EH (cell line): ENCODE results near the gene BBS7.

Source experiments
- DNase-seq: peaks from one replicate; pipeline ENCODE4 v3.0.0-alpha.2; 2015; ENCODE audit warnings: low read depth

Gene BBS7, protein sequence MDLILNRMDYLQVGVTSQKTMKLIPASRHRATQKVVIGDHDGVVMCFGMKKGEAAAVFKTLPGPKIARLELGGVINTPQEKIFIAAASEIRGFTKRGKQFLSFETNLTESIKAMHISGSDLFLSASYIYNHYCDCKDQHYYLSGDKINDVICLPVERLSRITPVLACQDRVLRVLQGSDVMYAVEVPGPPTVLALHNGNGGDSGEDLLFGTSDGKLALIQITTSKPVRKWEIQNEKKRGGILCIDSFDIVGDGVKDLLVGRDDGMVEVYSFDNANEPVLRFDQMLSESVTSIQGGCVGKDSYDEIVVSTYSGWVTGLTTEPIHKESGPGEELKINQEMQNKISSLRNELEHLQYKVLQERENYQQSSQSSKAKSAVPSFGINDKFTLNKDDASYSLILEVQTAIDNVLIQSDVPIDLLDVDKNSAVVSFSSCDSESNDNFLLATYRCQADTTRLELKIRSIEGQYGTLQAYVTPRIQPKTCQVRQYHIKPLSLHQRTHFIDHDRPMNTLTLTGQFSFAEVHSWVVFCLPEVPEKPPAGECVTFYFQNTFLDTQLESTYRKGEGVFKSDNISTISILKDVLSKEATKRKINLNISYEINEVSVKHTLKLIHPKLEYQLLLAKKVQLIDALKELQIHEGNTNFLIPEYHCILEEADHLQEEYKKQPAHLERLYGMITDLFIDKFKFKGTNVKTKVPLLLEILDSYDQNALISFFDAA

DNA sequence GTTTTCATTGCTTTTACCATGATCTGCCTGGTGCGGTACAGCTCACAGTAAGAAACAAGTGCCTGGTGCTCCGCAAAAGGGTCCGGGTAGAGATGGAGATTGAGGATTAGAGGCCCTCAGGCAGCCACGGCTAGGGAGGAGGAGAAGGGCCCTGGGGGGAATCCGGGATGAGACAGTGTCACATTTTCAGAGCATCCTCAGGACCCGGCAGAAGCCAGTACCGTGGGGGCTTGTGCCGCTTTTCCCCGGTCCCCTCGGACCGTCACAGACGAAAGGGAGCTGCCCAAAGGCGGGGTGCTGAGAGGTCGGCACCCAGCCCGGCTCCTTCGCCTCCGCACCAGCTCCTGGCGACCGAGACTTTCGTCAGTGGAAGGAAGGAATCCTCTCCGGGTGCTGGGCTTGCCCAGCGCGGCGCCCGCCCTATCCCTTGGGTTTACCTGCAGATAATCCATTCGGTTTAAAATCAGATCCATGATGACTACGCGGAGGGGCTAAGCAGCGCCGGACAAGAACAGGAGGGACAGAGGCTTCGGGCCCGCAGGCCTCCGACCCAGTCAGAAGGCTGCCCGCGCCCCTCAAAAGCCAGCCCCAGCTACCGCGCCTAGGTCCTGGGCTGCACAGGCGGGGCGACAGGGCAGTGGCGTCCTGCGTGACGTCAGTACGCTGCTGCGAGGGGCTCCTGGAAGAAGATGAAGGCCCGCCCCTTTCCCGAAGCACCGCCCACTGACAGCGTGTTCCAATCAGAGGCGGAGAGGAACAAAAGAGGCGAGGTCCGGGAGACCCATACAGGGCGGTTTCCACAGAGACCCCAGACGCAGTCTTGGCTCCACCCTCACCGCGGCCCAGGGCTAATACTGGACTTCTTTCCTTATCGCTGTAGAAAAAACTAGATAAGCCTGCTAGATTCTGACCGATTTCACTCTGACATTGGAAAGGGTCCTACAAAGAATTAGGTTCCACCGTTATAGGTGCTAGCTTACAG is at the start of gene BBS7:
Gene BBS7 (minus strand): TSS at position 634 of the 982 bp plus-strand sequence. CDS start 161 bp downstream, at position 473.
- peak; percentile 98 for DNase-seq

DNA sequence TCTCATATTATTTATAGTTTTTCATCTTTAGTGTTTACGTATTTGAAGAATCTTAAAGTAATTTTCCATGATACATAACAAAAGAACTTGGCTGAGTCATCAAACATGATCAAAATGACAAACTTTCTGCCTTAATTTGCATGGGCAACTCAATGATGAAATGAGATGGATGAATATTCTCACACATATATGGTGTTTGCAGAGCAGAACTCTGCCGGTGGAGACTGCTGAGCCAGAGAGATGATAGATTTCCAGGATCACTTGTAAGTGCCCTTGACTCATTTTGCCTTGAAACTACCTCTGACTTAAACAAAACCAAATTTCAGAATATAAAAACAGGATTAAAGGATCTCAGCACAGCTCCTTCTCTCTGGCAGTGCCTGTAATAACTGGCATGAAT is 43.4 kb upstream of the BBS7 start:
- peak; percentile 9 for DNase-seq

DNA sequence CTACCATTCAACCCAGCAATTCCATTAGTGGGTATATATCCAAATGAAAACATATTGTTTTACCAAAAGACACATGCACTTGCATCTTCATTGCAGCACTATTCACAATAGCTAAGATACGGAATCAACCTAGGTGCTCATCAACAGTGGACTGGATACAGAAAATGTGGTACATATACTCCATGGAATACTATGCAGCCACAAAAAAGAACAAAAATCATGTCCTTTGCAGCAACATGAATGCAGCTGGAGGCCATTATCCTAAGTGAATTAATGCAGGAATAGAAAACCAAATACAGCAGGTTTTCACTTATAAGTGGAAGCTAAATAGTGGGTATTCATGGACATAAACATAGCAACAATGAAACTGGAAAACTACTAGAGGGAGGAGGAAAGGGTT is 38.1 kb upstream of the BBS7 start:
- DNase-seq: no peak

DNA sequence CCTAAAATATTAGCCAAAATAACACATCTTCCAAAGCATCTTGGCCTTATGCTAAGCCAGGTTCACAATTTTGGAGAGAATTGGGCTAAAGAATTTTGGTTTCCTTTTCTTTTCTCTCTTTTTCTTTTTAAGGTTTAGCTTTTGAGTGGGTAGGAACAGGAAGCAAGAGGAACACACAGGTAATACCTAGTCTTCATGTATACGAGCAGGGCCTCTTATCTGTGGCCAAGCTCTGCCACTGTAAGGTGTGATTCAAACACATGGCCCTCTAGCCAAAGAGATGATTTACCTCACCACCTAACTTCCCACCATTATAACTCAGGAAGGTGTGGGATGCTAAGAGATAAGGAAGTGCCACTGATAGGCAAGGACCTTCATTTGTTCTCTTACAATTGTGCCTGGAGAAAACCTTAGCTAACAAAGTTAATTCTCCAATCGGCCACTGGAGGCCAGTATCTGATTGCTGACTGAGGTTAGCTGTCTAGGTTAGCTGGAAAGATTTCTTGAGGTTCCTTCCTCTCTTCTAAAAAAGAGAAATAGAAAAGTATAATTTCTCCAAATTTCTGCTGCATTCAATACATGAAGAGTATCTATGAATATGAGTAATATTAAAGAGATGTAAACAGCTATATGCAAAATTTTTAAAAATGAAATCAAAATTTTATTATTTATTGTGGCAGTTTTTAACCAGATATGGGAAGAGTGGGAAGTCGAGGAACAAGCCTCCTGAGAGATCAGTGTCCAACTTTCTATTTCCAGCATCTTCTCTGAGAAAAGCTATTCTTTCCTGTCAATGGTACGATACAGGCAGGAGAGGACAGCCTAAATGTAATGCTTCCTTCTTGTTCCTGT is 30.1 kb upstream of the BBS7 start:
- peak; percentile 65 for DNase-seq

DNA sequence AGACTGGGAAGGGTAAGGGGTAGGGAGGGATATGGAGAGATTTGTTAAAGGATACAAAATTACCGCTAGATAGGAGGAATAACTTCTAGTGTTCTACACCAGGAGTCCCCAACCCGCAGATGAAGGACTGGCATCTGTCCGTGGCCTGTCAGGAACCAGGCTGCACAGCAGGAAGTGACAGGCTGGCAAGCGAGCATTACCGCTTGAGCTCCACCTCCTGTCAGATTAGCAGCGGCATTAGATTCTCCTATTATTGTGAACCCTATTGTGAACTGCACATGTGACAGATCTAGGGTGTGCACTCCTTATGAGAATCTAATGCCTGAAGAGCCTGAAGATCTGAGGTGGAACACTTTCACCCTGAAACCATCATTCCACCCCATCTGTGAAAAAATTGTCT is 27.9 kb upstream of the BBS7 start:
- DNase-seq: no peak

DNA sequence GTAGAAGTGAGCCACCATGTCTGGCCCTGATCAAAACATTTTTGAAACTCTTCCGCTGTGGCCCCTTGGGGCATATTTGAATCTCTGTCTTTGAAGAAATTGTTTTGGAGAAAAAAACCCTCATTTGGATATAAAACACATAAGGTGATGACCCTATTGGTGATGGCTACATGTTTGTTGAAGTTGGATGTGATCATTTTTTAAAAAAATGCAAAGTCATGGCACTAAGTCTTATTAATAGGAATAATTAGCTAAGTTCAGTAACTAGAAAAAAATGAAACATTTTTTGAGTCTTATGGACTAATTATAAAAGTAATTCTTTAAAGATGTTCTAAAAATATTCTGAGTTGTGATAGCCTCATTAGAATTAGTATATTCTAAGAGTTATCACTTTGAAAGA is 17.9 kb upstream of the BBS7 start:
- DNase-seq: no peak

DNA sequence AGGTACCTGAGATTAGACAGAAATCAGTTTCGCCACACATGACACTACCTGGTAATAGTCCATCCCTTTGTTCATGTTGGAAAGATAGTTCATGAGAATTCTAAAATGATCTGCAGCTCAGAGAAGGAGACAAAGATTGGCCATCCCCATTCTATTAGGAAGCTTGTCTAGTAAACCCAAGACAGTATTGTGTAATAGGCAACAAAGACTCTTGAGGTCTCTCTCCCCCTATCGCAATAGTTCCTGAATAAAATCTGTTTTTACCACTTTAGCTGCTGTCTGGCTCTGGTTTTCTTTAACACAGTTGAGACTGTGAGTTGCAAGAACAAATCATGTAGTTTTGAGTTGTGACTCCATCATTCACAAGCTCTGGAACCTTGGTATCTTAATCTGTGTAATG is 14.8 kb upstream of the BBS7 start:
- DNase-seq: no peak

DNA sequence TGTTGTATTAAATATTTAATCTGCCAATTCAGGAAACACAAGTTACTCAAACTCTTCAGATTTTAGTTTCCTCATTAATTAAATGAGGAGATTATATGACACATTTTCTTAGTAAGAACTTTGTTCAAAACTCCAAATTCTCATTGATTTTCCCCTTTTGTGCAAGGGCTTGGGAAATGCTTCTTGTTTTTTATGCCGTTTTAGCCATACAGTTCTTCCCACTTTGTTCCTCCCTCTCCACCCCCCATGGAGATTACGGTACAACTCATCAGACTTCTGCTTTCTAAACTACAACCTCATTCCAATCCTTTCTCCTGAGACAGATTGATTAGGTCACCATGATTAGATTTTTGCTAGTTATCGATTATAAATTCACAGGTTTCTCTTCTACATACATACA is 10.9 kb upstream of the BBS7 start:
- DNase-seq: no peak

DNA sequence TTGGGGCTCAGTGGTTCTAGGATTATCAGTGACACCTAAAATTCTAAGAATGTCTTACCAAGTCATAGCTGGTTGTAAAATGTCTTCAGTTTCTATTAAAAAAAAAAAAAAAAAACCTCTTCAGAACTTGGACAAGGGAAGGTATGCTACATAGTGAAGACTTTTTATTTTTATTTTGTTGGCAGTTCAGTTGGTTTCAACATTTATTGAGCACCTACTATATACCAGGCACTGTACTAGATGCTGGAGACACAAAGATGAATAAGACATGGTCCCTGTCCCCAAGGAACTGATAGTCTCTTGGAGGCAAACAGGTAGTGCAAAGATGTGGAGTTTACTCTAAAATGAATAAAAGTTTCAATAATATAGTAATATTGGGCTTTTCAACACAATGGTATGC is 8.9 kb upstream of the BBS7 start:
- no peak for DNase-seq

DNA sequence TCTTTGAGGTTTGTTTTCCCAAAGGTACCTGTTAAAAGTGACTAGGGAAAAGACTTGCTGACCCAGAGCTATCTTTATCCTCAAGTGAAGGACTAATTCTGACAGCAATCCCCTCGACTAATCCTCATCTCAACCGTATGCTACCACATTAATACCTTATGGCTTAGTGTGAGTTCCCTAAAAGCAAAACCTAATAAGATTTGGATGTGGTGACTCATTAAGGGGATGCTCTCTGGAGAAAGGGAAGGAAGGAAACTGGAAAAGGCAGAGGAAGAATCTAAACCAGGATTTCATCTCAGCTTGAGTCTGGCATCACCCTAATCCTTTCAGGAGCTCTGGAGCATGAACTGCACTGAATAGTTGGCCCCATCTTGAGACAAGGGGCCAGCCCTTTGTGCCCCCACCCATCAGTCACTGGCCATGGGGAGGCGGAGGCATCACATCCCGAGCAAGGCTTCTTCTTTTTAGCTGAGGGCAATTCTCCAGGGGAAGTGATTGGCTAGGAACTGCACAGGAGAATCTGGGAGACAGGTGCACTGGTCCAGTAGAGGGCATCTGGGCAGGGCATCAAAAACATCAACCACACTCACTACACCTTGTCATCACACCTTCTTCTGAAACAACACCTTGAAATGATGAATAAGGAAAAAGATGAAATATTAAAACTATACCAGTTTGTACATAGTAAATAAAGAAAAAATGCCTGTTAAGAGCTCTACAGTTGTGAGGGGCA is 6.9 kb upstream of the BBS7 start:
- peak; percentile 38 for DNase-seq

DNA sequence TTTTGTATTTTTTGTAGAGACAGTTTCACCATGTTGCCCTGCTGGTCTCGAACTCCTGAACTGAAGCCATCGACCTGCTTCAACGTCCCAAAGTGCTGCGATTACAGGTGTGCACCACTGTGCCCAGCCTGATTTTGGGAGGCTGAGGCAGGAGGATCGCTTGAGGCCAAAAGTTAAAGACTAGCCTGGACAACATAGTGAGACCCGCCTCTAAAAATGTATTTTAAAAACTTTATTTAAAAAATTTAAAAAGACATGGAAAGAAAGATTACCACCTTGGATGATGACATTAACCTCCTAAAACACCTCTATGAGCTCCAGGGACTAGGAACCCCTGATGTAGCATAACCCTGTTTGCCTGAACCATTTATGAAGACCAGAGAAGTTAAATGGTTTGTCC is 5.8 kb upstream of the BBS7 start:
- DNase-seq: no peak

DNA sequence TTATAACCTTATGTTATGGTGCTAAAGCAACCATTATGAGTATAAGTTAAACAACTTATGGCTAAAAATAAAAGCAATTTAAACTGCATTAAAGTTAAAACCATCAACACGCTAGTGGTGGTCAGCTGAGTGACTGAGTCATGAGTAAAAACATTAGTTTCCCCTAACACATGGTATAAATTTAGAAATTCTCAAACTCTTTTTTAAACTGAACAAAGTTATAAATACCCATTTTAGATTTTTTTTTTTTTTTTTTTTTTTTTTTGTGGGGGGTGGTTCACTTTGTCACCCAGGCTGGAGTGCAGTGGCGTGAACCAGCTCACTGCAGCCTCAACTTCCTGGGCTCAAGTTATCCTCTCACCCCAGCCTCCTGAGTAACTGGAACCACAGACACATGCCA is 5.4 kb upstream of the BBS7 start:
- peak; percentile 37 for DNase-seq

DNA sequence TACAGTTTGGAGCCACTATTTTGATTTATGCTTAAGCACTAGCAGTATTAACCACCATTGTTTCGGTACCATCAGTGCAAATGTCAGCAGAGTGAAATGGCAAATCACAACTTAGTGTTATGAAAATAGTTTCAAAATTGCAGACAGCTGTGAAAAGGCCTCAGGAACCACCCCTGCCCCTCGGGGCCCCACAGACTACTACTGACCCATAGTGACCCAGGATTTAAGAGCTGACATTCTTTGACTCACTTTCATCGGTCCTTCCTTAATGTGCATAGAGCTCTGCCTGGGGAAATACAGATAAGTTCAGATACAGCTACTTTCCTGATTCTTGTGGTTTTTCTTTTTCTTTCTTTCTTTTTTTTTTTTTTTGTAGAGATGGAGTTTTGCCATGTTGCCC is 3.3 kb upstream of the BBS7 start:
- peak; percentile 42 for DNase-seq

DNA sequence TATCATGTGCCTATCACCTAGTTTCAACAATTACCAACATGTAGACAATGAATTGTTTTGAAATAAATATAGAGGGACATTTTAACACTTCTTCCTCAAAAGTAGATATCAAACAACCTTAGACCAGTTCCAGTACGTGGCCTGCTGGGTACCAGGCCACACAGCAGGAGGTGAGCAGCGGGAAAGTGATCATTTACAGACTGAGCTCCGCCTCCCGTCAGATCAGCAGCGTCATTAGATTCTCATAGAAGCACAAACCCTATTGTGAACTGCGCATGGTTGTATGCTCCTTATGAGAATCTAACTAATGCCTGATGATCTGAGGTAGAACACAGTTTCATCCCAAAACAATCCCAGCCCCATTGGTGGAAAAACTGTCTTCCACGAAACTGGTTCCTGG is 6.5 kb downstream of the BBS7 start:
- no peak for DNase-seq

DNA sequence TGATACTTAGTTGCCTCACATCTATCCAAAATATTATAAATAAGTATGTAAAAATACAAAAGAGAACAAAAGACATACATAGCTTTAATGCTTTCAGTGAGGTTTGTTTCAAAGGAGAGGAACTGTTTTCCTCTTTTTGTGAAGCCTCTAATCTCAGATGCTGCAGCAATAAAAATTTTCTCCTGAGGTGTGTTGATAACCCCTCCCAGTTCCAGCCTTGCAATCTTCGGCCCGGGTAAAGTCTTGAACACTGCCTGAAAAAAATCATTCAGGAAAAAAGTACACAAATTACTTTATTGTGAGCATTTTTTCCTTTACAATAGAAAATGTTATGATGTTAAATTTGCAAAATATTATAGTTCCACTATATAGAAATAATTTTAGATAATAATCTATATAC is 8.8 kb downstream of the BBS7 start:
- DNase-seq: no peak

DNA sequence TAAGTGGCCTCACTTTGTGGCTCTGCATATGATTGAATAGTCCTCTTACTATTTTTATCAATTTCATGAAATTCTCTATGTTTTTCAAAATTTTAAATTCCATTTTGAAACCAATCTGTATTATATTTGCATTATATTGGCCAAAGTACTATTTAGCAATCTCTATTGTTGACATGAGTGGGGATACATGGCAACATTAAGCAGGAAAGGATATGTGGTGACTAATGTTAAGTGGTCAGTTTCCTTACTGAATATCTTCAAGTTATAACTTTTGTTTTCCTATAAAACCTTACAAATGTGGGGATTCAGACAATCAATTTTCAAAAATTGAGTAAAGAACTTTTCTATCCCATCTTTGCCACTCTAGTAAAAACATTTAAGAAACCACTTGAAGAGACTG is 10.2 kb downstream of the BBS7 start:
- no peak for DNase-seq

DNA sequence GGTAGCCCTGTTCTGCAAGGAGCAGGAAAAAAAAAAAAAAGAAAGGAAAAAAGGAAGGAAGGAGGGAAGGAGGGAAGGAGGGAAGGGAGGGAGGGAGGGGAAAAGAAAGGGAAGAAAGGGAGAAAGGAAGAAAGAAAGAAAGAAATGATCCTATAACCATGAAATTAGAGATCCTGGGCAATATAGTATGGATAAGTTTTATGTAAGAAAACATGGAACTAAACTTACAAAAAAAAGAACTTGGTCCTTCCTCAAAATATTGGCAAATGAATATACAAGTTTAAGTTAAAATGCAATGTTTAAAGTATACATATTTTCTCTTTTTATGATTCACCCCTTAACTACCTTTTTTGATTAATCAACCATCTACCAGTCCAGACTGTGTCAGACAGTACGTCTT is 18.9 kb downstream of the BBS7 start:
- no peak for DNase-seq

DNA sequence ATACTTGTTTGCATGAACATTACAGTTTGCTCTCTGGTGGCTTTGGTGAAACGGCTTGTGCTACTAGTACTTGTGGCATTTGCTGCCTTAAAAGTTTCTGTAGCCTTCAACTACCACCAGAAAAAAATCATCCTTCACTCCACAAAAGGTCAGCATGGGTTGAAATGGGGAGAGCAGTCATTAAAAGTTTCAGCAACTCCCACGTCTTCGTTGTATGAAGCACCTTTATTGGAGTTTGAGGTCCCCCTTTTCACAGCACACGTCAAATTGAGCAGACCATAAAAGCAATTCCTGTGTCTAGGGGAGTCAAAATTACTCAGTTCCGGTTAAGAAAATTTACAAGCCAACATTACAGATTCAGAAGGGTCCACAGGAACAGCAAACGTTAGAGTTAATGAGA is 23.6 kb downstream of the BBS7 start:
- DNase-seq: no peak

DNA sequence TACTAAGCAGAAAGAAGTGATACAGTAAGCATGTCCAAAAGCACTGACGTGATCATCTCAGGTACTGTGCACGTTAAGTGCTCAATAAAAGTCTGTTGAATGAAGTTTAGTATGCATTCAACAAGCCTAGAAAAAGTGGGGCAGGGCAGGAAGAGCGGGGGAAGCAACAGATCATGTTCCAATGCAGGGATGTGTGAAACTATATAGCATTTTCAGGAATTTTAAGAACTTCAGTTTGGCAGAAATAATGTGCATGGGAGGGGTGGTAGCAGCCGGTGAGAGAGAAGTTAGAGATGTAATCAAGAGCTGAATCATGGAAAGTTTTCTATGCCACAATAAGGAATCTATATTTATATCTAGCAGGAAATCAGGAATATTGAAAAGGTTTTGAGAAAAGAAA is 27.4 kb downstream of the BBS7 start:
- peak; percentile 8 for DNase-seq

DNA sequence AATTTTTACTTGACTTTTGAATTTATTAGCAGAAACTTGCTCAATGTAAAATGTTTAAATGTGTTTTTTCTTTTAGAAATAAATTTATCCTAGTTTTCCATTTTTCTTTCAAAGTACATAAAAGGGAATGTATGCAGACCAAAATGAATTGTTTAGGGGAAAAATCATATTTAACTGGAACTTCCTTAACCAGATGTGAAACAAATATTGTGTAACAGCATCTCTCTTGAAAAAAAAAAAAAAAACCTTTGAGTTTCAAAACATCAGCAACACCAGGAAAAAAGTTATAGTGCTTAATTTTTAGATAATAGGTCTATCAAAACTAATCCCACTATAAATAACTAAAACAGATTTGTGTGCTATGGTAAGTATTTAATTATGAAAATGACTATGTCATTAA is 32.1 kb downstream of the BBS7 start:
- DNase-seq: no peak

DNA sequence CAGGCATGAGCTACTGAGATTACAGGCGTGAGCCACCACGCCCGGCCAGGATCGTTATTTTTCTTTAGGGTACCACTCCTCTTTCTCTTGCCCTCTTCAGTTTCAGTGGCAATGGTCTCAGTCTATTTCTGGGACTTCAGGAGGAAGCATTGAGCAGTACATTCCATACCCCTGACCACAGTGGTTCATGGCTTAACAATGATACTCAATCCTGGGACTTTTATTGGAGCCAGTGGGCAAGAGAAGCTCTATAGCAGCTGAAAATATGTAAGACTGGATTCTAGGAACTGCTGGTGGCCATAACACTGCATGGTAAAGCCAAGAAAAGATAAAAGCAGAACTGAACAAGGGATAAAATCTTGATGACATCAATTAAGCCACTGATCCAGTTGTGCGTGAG is 40.8 kb downstream of the BBS7 start:
- peak; percentile 51 for DNase-seq
